GM21619 (cell line): Measurements from ENCODE around the gene ZC2HC1C.
A peak's percentile ranks its signal among the peaks of the same experiment; 100 is the strongest.

Experiments used
- ATAC-seq: cut with Tn5 transposase; IDR thresholded peaks from one replicate; pipeline ENCODE4 v1.9.1; 2021; ENCODE audit not compliant: unreplicated experiment

ZC2HC1C gene

GRCh38 chr14:75069121-75069810 is at the start of gene ZC2HC1C:
Gene ZC2HC1C (plus strand): TSS chr14:75069641. CDS start chr14:75070574, 933 bp downstream.
- ATAC-seq, result peak; percentile 69

DNA sequence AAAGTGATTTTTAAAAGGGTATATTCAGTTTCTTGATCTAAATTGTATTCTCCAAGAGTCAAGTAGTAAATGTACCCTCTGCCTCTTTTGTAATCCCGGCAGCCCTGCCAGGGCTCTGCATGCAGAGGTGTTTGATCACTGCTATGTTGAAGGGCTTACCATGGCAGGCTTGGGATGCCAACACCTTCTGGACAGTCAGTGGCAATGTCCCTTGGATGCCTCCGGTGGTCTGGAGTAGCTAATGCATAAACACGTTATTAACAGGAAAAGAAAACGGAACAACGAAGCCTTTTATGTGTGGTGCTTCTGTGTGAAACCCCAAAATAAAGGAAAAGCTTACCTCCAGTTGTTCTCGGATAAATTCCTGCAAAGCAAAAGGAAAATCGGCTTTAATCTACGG is 46.8 kb upstream of the ZC2HC1C start:
- ATAC-seq, result no peak

DNA sequence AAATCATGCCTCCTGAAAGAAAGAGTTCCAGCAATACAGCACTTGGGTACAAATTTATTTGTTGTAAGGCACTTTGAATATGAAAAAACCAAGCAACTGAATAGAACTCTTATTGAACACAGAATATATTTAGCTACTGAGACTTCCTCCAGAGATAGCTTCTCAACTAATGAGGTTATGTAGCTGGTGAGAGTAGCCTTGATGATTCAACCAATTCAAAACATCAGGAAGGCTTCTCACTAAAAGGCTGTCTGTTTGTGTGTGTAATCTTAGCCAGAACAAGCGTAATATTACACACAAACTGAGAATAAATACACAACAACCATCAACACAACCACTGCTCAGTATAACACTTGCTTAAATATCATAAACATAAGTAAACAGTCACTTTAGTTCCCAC is 46.3 kb upstream of the ZC2HC1C start:
- ATAC-seq, result no peak

DNA sequence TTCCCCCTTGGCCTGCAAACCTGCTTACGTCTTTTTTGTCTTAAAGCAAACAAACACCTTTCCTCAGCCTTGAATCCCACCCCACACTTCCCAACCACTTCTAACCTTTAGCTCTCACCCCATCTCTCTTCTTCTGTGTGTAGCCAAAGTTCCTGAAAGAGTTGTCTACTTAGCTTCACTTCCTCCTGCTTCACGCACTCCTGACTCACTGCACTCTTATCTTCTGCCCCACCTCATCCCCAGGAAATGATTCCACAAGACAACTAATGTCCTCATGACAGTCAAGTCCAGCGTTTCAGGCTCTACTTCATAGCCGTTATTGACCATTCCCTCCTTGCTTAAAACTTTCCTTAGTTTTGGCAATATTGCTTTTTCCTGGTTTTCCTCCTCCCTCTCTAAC is 44.4 kb upstream of the ZC2HC1C start:
- ATAC-seq, result no peak

GRCh38 chr14:75025876-75026275 is 43.6 kb upstream of the ZC2HC1C start:
- no peak for ATAC-seq

DNA sequence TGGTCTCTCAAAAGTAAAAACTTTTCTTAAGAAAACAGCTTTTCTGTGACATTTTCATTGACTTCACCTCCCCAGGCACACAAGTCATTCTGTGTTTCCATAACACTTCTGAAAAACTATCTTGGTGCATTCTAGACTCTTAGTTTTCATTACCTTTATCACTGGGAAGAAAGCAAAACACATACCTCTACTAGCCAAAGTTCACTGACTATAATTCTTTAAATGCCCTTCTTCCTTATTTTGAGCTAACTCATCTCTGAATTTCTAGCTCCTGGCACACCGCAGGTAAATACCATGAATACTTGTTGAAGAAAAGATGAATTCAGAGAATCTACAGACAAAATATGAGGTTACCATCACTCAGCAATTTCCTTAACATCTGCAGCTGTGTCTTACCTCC is 39.3 kb upstream of the ZC2HC1C start:
- no peak for ATAC-seq

DNA sequence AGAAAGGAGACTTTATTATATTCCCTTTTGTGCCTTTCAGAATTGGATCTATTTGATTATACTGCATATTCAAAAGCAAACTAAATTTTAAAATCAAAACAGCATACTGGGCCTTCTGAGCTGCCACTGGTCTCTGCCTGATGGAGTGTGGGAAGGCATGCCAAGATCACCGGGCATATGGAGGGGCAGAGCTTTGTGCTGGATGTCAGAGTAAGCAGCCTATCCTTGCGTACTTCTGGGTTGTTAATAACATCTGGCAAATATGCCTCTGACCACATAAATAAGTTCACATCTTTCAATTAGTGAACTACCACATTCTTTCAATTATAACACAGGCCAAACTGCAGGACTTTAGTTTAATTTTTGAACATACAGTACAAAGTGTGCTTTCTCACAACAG is 36.5 kb upstream of the ZC2HC1C start:
- ATAC-seq, result no peak

- no peak for ATAC-seq
Measured at GRCh38 chr14:75040507-75040906, 28.9 kb upstream of the ZC2HC1C start.

DNA sequence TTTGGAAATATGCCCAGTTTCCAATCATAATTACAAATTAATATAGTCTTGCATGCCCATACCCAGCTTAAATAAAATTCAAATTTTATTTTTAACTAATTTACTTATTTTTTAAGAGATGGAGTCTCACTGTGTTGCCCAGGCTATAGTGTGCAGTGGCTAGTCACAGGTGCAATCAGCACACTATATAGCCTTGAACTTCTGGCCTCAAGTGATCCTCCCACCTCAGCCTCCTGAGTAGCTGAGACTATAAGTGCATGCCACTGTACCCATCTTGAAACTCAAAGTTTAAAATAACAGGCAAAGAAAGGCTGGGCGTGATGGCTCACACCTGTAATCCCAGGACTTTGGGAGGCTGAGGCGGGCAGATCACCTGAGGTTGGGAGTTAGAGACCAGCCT is 28.5 kb upstream of the ZC2HC1C start:
- no peak for ATAC-seq

- ATAC-seq, result no peak
Measured at GRCh38 chr14:75041613-75042012, 27.8 kb upstream of the ZC2HC1C start.

- ATAC-seq, result no peak
Measured at GRCh38 chr14:75042035-75042434, 27.4 kb upstream of the ZC2HC1C start.

DNA sequence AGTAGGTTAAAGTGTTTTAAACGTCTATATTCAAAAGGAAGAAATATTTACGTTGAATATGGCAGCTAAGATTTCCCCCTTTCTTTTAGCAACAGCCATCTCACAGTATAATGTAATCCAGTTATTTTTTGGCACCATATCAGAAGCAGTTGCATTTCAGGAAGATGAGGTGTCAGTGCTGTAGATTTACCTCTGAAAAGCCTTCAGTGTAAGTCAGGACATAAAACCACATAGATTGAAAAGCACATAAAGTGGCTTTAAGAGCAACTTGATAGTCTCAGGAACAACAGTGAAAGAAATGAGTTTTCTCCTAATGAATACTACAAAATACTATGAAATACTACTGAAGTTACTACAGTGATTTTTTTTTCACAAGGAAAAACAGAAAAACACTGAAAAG is 25.1 kb upstream of the ZC2HC1C start:
- no peak for ATAC-seq

- ATAC-seq, result no peak
Measured at GRCh38 chr14:75044752-75045151, 24.7 kb upstream of the ZC2HC1C start.

GRCh38 chr14:75046275-75046674 is 23.2 kb upstream of the ZC2HC1C start:
- ATAC-seq, result no peak

DNA sequence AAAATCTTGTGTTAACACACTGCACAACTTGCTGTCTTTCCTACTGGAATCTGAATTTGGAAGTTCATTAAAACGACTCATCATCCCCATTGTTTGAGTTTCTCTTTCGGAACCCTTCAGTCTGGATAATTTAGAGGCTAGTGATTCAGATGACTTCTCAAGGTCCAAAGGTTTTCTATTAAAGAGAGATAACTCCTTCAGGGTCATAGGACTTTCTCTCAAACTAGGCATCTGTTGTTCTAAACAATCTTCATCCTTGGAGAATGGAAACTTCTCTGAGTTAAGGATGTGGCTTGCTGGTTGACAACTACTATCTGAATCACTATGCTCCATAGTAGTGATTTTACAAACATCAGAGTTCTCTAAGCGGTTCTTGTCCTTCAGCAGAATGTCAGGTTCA is 22.5 kb upstream of the ZC2HC1C start:
- no peak for ATAC-seq

GRCh38 chr14:75047506-75047905 is 21.9 kb upstream of the ZC2HC1C start:
- ATAC-seq, result no peak

GRCh38 chr14:75048101-75048500 is 21.3 kb upstream of the ZC2HC1C start:
- ATAC-seq, result no peak

DNA sequence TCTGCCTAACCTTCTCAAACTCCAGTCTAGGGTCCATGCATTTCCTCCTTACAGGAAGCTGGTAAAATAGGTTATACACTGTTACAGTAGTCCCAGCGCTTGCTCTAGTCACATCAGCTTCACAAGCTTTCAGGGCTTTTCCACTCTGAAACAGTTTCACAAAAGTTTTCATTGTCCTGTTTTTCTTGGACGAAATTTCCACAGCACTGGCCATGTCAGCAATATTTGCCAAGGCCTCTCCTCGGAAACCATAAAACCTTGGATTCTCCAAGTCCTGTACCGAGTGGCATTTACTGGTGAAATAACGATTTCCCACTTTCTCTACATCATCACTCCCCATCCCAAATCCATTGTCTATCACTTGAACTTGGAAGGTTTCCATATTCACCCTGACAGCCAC is 20.3 kb upstream of the ZC2HC1C start:
- ATAC-seq, result no peak

GRCh38 chr14:75049731-75050201 is 19.7 kb upstream of the ZC2HC1C start:
- no peak for ATAC-seq

DNA sequence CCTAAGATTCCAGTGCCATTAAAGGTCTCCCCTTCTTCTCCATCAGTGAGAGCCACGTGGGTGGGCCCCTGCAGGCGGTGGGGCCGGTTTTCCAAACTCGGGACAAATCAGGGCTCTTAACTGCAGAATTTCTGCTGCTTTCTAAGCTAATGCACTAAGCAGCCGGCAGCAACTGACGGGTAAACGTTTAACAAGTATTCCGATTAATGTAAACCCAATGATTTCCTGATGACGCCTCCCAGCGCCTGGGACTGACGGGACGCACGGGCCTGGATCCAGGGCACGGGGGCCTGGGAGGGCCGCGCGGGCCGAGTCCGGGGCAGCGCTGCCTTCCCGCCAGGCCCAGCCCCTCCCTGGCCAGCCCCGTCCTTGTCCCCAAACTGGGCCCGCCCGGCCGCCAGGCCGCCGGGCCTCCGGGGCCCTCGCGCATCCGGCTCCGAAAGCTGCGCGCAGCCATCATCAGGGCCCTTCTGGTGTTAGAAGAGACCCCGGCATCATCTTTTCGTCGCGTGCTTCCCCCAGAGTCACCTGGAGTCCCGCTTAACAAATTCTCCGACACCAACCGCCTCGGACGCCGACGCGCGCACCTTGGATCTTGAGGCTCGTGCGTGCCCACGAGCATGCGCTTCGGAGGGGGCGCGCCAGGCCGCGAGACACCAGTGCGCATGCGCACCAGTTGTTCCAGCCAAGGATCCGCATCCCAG is 18.4 kb upstream of the ZC2HC1C start, which contains the start of gene MLH3:
TSS of gene MLH3 (minus strand) at position 616 of the 704 bp plus-strand sequence. CDS start 1,812 bp downstream, outside the sequence.
- peak; percentile 70 for ATAC-seq

DNA sequence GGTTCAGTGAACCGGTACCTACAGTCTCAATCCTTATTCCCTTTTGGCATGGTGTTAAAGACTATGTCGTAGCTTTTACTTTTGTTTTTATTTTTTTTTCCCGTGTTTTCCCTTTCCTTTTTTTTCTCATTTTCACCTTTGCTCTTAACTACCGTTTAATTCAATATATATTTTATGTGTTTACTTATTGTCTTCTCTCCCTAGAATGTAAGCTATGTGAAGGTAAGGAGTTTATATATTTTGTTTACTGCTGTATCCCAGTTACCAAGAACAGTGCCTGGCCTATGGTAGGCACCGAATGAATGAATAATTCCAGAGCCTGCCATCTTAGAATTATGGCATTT is 17.9 kb upstream of the ZC2HC1C start:
- ATAC-seq, result no peak
